Stimulated activated CD4-positive, alpha-beta T cell treated with anti-CD3 and anti-CD28 coated beads, TNF-alpha, amount 100 ng/mL, for 24 hours (primary cell): ENCODE data around the gene RSPH3.
A peak's percentile ranks its signal among the peaks of the same experiment; 100 is the strongest.
"Not testable (repeated sequence)": the region's sequence is repeated elsewhere in the genome, so short reads cannot be mapped to it uniquely, and the experiment has no call there.

ENCODE experiments used
- DNase-seq, 3 experiments: peaks; one replicate each; pipeline ENCODE4 v3.0.0-alpha.2; 2020; ENCODE audit warnings: low read depth in 3 of 3

Gene RSPH3

GRCh38 chr6:158977382-158977781, 22.6 kb downstream of the RSPH3 start:
- no peak for DNase-seq

GRCh38 chr6:158972241-158973233, 27.5 kb downstream of the RSPH3 start:
- DNase-seq: no peak

GRCh38 chr6:158970640-158971275, 29.2 kb downstream of the RSPH3 start:
- DNase-seq: no peak

GRCh38 chr6:158969148-158969547, 30.9 kb downstream of the RSPH3 start:
- no peak for DNase-seq

- no peak for DNase-seq
Measured at GRCh38 chr6:158963020-158963808, 36.8 kb downstream of the RSPH3 start.

- DNase-seq: no peak
Measured at GRCh38 chr6:158962371-158962770, 37.6 kb downstream of the RSPH3 start.

- no peak for DNase-seq
Measured at GRCh38 chr6:158960026-158960425, 40.0 kb downstream of the RSPH3 start.

- DNase-seq: no peak
Measured at GRCh38 chr6:158959552-158959951, 40.5 kb downstream of the RSPH3 start.

GRCh38 chr6:158958504-158959386, 41.3 kb downstream of the RSPH3 start:
- DNase-seq: no peak

- no peak for DNase-seq
Measured at GRCh38 chr6:158955255-158955654, 44.7 kb downstream of the RSPH3 start.

GRCh38 chr6:158954753-158955152, 45.2 kb downstream of the RSPH3 start:
- no peak for DNase-seq

GRCh38 chr6:158952011-158952410, 48.0 kb downstream of the RSPH3 start:
- not testable (repeated sequence) for DNase-seq

GRCh38 chr6:158951565-158951964, 48.4 kb downstream of the RSPH3 start:
- not testable (repeated sequence) for DNase-seq

GRCh38 chr6:158947284-158947683, 52.7 kb downstream of the RSPH3 start:
- DNase-seq: no peak

- no peak for DNase-seq
Measured at GRCh38 chr6:158943380-158944032, 56.5 kb downstream of the RSPH3 start.

- no peak for DNase-seq
Measured at GRCh38 chr6:158942349-158942748, 57.7 kb downstream of the RSPH3 start.

- DNase-seq: no peak
Measured at GRCh38 chr6:158941246-158941645, 58.8 kb downstream of the RSPH3 start.

- DNase-seq: no peak
Measured at GRCh38 chr6:158939255-158940159, 60.5 kb downstream of the RSPH3 start.

- peak in 1 of 3 experiments; percentile 32 for DNase-seq
Measured at GRCh38 chr6:158938811-158939254, 61.2 kb downstream of the RSPH3 start.
